ENCODE measurements around the gene OR1K1. TPM values are rescaled to one million over a fixed set of nuclear protein-coding genes. Genes with fewer than 3 reads are reported as not detected.

The OR1K1 gene
- polyA plus RNA-seq, 3 donors, result not detected

DNA sequence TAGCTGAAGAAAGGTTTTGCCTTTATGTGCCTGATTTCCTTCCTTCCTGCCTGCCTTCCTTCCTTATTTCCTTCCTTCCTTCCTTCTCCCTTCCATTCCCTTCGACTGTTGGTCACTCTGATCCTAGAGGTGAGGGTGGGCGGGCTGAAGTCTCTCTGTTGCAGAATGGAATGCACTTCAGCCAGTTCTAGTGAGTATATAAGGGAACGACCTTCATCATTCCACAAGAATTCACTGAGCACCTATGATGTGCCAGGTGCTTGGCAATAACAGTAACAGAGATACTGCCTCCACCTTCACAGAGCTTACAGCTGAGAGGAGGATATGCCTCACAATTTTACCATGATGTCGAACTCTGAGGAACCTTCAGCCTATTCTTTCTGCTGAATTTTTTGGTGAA lies 19.9 kb upstream of the OR1K1 start:
- Histone ChIP-seq H3K27me3 (ENCODE audit: control insufficient read depth in 2 of 2, insufficient read depth in 2 of 2, low read length in 2 of 2) (no peaks in the 10 kb centered on the region), H3K79me2 (ENCODE audit: insufficient read depth, low read length) (no peaks in the 10 kb centered on the region), H3K4me2 (replicated peaks; ENCODE audit: extremely low read depth, low read length, poor library complexity, severe bottlenecking) (no peak overlapping the region), H4K20me1 (ENCODE audit: insufficient read depth, low read length) (no peaks in the 10 kb centered on the region), H3K36me3 (replicated peaks in 1 of 2; ENCODE audit: control insufficient read depth in 1 of 2, insufficient read depth in 2 of 2, low read length in 2 of 2) (no peaks in the 10 kb centered on the region), H2AFZ (ENCODE audit: insufficient read depth, low read depth, low read length, poor library complexity, severe bottlenecking) (no peak overlapping the region), H3K27ac (ENCODE audit: low read depth in 1 of 2, low read length in 2 of 2) (no peak overlapping the region), H3K9ac (ENCODE audit: insufficient read depth, low read length, poor library complexity, severe bottlenecking) (no peak overlapping the region), H3K4me1 (ENCODE audit: control insufficient read depth in 1 of 2, insufficient read depth in 2 of 2, low read length in 2 of 2) (no peaks in the 10 kb centered on the region), H3K9me3 (replicated peaks in 1 of 2; ENCODE audit: control insufficient read depth in 1 of 2, insufficient read depth in 1 of 2, low read length in 2 of 2) (no peaks in the 10 kb centered on the region), H3K4me3 (replicated peaks in 1 of 3; ENCODE audit: low read depth in 2 of 3, low read length in 3 of 3) (no peak overlapping the region)
- no peak for DNase-seq
- intact Hi-C loops (cut with micrococcal nuclease), result no loop called here
- peaks cover 2 to 9% (median 2%) of the 10 kb centered on the region in 3 donors for H3K27me3 Mint-ChIP-seq (ENCODE audit: low read depth in 3 of 3)
- no peak overlapping the region for H3K27ac Mint-ChIP-seq
- TF ChIP-seq, protein P1, sequence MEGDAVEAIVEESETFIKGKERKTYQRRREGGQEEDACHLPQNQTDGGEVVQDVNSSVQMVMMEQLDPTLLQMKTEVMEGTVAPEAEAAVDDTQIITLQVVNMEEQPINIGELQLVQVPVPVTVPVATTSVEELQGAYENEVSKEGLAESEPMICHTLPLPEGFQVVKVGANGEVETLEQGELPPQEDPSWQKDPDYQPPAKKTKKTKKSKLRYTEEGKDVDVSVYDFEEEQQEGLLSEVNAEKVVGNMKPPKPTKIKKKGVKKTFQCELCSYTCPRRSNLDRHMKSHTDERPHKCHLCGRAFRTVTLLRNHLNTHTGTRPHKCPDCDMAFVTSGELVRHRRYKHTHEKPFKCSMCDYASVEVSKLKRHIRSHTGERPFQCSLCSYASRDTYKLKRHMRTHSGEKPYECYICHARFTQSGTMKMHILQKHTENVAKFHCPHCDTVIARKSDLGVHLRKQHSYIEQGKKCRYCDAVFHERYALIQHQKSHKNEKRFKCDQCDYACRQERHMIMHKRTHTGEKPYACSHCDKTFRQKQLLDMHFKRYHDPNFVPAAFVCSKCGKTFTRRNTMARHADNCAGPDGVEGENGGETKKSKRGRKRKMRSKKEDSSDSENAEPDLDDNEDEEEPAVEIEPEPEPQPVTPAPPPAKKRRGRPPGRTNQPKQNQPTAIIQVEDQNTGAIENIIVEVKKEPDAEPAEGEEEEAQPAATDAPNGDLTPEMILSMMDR (IDR thresholded peaks at IDR 0.05), result no peak
- H3K4me1 Mint-ChIP-seq, result no peaks in the 10 kb centered on the region
- no peak overlapping the region for H3K4me3 Mint-ChIP-seq
- no peaks in the 10 kb centered on the region for H3K36me3 Mint-ChIP-seq
- WGBS (ENCODE audit: insufficient coverage), result no CpG with 5 or more reads among the region's 4 CpGs
- peaks cover 0 to 5% (median 0%) of the 10 kb centered on the region in 7 donors for H3K9me3 Mint-ChIP-seq

DNA sequence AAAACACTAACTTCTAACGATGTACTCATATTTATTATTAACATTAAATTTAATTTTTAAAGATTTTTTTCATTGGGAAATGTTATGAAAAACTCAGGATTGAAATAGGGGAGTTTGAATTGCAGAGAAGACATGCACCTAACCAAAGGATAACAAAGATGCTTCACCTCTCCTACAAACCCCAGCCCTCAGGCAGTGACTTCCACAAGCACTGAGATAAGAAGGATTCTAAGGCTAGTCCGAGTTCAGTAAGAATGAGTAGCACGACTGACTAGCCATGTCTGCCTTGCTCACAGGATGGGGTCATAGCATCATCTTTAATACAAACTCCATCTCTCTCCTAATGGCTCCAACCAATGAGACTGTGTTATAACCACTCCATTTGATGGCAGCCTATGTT lies 18.3 kb upstream of the OR1K1 start:
- Histone ChIP-seq H3K9ac (ENCODE audit: insufficient read depth, low read length, poor library complexity, severe bottlenecking) (no peak overlapping the region), H3K9me3 (replicated peaks in 1 of 2; ENCODE audit: control insufficient read depth in 1 of 2, insufficient read depth in 1 of 2, low read length in 2 of 2) (no peaks in the 10 kb centered on the region), H2AFZ (ENCODE audit: insufficient read depth, low read depth, low read length, poor library complexity, severe bottlenecking) (no peak overlapping the region), H3K36me3 (replicated peaks in 1 of 2; ENCODE audit: control insufficient read depth in 1 of 2, insufficient read depth in 2 of 2, low read length in 2 of 2) (no peaks in the 10 kb centered on the region), H3K79me2 (ENCODE audit: insufficient read depth, low read length) (no peaks in the 10 kb centered on the region), H4K20me1 (ENCODE audit: insufficient read depth, low read length) (no peaks in the 10 kb centered on the region), H3K4me3 (replicated peaks in 1 of 3; ENCODE audit: low read depth in 2 of 3, low read length in 3 of 3) (no peak overlapping the region), H3K4me2 (replicated peaks; ENCODE audit: extremely low read depth, low read length, poor library complexity, severe bottlenecking) (no peak overlapping the region), H3K27ac (ENCODE audit: low read depth in 1 of 2, low read length in 2 of 2) (no peak overlapping the region), H3K4me1 (ENCODE audit: control insufficient read depth in 1 of 2, insufficient read depth in 2 of 2, low read length in 2 of 2) (no peaks in the 10 kb centered on the region), H3K27me3 (ENCODE audit: control insufficient read depth in 2 of 2, insufficient read depth in 2 of 2, low read length in 2 of 2) (no peaks in the 10 kb centered on the region)
- TF ChIP-seq, protein P1 (IDR thresholded peaks at IDR 0.05), result no peak
- Mint-ChIP-seq H3K27me3 (ENCODE audit: low read depth in 3 of 3) (peaks cover 2 to 7% (median 2%) of the 10 kb centered on the region in 3 donors), H3K36me3 (no peaks in the 10 kb centered on the region), H3K4me1 (no peaks in the 10 kb centered on the region), H3K9me3 (peaks cover 0 to 3% (median 0%) of the 10 kb centered on the region in 7 donors), H3K27ac (no peak overlapping the region), H3K4me3 (no peak overlapping the region)
- intact Hi-C loops (cut with micrococcal nuclease), result no loop called here
- WGBS (ENCODE audit: insufficient coverage), result no CpG with 5 or more reads among the region's 3 CpGs
- no peak for DNase-seq

Measured in CD14-positive monocyte (primary cell).